ENCODE results near the gene OTOG.

Gene OTOG

GRCh38 chr11:17543041-17543440 is 4.0 kb upstream of the OTOG start:
- DNase-seq, result no peak

DNA sequence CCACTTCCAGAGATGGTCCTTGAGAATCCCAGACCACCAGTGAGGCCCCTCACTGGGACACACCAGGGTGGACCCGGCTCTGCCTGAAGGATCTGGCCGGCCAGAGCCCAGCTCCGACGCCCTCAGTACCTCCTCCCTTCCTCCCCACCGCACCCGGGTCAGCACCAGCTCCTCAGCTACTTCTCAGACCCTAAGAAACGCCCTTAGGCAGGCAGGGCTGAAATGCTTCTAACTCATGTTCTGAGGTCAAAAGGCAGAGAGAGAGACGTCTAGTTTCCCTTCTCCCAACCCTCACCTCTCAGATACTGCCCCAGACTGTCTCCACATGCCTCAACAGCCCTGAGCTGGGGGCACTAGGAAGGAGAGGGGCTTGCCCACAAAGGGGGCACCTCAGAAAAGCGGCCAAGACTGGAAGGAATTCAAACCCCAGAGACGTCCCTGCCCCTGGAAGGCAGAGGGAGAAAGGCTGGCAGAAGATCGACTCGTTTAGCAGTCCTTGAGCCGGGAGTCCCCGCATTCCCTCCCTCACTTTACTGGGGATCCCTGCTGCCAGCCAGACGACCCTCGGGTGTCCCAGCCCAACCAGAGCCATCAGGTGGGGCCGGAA is 3.4 kb upstream of the OTOG start:
- DNase-seq, result no peak

GRCh38 chr11:17544181-17544622 is 2.9 kb upstream of the OTOG start, which contains the start of gene USH1C:
USH1C (minus strand) TSS chr11:17544416; CDS start chr11:17544307, 109 bp downstream.
- no peak for DNase-seq

DNA sequence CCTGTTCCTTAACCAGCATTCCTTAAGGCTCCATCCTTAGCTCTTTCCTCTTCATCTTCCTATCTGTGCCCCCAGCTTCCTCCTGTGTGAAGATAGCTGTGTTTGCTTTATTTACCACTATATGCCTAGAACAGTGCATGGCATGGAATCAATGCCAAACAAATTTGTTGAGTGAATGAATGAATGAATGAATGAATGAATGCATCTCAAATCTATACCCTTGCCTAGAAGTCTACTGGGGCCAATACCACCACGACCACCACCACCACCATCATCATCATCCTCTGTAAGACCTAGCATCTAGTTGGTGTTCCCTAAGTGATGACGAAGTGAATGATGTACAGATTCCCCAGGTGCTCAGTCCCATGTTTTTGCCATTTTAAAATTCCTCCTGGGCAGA is 819 bp upstream of the OTOG start:
- no peak for DNase-seq

GRCh38 chr11:17547932-17548331 is 873 bp downstream of the OTOG start:
- DNase-seq, result no peak

GRCh38 chr11:17548444-17548843 is 1.4 kb downstream of the OTOG start:
- DNase-seq, result no peak

GRCh38 chr11:17550450-17551346 is 3.6 kb downstream of the OTOG start:
- no peak for DNase-seq

GRCh38 chr11:17551347-17552040 is 4.4 kb downstream of the OTOG start:
- DNase-seq, result no peak

GRCh38 chr11:17552041-17552355 is 4.9 kb downstream of the OTOG start:
- DNase-seq, result no peak

- no peak for DNase-seq
Observed at GRCh38 chr11:17552392-17553248, 5.6 kb downstream of the OTOG start.

GRCh38 chr11:17553249-17553546 is 6.1 kb downstream of the OTOG start:
- no peak for DNase-seq

DNA sequence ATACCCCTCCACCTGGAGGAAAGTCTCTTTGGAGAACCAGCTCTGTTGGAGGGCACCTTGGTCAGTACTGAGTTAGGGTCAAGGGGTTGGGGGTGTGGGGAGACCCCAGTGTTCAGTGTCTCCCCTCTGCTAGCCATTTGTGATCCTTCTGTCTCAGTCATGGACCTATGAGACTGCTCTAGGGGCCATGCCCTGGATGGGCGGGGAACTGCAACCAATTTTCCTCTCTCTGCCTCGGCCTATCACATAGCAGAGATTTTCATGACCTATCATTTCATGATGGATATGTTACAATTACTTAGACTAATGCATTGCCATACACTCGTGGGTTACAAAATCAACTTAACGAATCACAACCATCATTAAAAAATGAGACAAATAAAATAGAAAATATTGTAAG is 7.4 kb downstream of the OTOG start:
- no peak for DNase-seq

DNA sequence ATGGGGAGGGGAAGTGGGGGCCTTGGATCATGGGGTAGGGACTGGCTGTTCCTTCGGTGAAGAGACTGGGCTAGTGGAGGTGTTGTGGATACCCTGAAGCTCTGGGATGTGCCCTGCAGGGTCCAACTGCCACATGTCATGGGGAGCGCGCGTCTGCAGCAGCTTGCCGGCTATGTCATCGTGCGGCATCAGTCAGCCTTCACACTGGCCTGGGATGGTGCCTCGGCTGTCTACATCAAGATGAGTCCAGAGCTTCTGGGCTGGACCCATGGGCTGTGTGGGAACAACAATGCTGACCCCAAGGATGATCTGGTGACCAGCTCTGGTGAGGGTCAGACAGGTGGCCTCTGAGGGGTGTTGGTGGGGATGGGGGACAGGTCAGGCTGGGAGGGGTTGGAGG is 9.9 kb downstream of the OTOG start:
- no peak for DNase-seq

DNA sequence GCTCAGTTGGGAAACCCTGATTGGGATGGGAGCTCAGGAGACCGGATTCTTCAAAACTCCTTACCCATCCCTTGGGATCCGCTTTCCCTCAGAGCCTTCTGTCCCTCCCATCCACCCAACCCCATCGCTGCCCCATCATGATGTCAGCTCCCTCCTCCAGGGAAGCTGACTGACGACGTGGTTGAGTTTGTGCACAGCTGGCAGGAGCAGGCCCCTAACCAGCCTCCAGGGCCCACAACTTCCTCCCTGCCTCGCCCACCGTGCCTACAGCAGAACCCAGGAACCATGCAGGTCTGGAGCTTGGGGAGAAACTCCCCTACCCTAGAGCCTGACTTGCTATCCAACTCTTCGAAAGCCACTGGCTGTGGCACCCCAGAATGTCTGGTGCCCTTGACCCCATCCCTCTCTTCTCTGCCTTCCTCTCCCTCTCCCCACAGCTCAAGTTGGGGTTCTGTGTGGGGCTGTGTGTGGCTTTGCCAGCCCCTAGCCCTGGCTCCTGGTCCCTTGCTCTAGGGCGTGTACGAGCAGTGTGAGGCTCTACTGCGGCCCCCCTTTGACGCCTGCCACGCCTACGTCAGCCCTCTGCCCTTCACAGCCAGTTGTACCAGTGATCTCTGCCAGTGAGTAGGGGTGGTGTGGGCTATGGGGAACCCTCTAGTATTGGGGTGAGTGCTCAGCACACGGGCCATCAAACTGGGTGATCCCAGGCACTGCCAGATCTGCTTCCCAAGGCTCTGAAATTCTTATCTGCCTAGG is 11.1 kb downstream of the OTOG start:
- no peak for DNase-seq

DNA sequence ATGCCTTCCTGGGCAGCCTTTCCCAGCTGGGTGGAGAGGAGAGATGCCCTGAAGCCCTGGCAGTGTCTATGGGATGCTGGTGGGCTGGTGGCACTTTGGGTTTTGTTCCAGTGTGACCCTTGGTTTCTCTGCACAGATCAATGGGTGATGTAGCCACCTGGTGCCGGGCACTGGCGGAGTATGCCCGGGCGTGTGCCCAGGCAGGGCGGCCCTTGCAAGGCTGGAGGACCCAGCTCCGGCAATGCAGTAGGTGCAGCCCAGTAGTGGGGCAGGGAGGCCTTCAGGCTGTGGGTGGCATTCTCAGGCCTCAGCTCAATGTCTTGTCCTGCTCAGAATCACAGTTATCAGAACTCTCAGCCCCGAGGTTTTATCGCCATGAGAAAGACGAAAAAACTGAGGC is 11.9 kb downstream of the OTOG start:
- DNase-seq, result no peak

DNA sequence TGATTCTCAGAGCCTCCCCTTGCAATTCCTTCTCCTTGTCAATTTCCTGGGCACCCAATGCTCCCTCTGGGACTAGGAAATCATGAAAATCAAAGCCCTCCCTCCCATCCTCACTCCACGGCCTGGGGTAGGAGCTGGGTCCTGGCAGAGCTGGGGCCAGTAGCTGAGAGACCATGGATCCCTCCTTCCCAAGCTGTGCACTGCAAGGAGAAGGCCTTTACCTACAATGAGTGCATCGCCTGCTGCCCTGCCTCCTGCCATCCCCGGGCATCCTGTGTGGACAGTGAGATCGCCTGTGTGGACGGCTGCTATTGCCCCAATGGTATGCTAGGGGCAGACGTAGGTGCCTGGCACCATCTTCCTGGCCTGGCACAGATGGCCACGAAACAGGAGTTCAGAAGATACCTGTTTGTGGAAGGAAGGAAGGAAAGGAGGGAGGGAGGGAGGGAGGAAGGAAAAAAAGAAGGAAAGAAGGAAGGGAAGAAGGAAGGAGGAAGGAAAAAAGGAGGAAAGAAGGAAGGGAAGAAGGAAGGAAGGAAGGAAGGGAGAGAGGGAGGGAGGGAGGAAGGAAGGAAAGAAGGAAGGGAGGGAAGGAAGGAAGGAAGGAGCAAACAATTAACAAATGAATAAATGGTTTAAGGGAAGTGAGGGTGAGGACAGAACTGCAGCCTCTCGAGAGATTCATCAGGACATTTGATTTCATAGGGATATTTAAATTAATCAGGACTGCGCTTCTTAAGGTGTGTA is 12.5 kb downstream of the OTOG start:
- no peak for DNase-seq

GRCh38 chr11:17560281-17561110 is 13.4 kb downstream of the OTOG start:
- no peak for DNase-seq

- no peak for DNase-seq
Observed at GRCh38 chr11:17561111-17561415, 14.0 kb downstream of the OTOG start.

- no peak for DNase-seq
Observed at GRCh38 chr11:17561526-17561925, 14.5 kb downstream of the OTOG start.

GRCh38 chr11:17563231-17563646 is 16.2 kb downstream of the OTOG start:
- DNase-seq, result peak in 1 of 2 experiments; percentile 12

All from NCI-H524 (cell line).